Loucy (cell line): ENCODE results near the gene TSEN54.
A peak's percentile ranks its signal among the peaks of the same experiment; 100 is the strongest.

Experiments used
- H2AFZ ChIP-seq: fragments of 200-600 bp; sonication (generic); 2 replicates; pipeline ENCODE4 v1.6.0; 2016; ENCODE audit warnings: antibody characterized with exemption, mild to moderate bottlenecking, low read length, moderate library complexity
- H3F3A ChIP-seq: fragments of 200-600 bp; 2 replicates; pipeline ENCODE4 v1.6.0; 2016; ENCODE audit warnings: antibody characterized with exemption, low read depth, mild to moderate bottlenecking
- H3K27me3 ChIP-seq: fragments of 200-600 bp; sonication (generic); 2 replicates; pipeline ENCODE4 v1.6.1; 2014; ENCODE audit warnings: low read length, mild to moderate bottlenecking; ENCODE audit not compliant: insufficient read depth, poor library complexity, severe bottlenecking
- H3K36me3 ChIP-seq: fragments of 200-600 bp; sonication (generic); 2 replicates; pipeline ENCODE4 v1.6.1; 2016; ENCODE audit warnings: low read length; ENCODE audit not compliant: insufficient read depth
- H3K4me1 ChIP-seq: fragments of 200-600 bp; sonication (generic); 2 replicates; pipeline ENCODE4 v1.5.1; 2014; ENCODE audit warnings: low read length, mild to moderate bottlenecking; ENCODE audit not compliant: insufficient read depth, poor library complexity, severe bottlenecking
- H3K4me2 ChIP-seq: fragments of 200-600 bp; sonication (generic); 2 replicates; pipeline ENCODE4 v1.6.0; 2014; ENCODE audit warnings: antibody characterized with exemption, low read length, low read depth, mild to moderate bottlenecking; ENCODE audit not compliant: poor library complexity, severe bottlenecking
- H3K4me3 ChIP-seq: fragments of 200-600 bp; sonication (generic); 2 replicates; pipeline ENCODE4 v1.5.1; 2014; ENCODE audit warnings: low read length, mild to moderate bottlenecking, mixed read lengths; ENCODE audit not compliant: poor library complexity, severe bottlenecking
- H3K79me2 ChIP-seq: fragments of 200-600 bp; sonication (generic); 2 replicates; pipeline ENCODE4 v1.6.1; 2014; ENCODE audit warnings: low read length; ENCODE audit not compliant: insufficient read depth
- H3K9ac ChIP-seq: fragments of 200-600 bp; sonication (generic); 2 replicates; pipeline ENCODE4 v1.6.0; 2014; ENCODE audit warnings: mild to moderate bottlenecking, low read depth, low read length, moderate library complexity; ENCODE audit not compliant: poor library complexity, severe bottlenecking
- H3K9me2 ChIP-seq: fragments of 200-600 bp; sonication (generic); replicated peaks from 2 replicates; pipeline ENCODE4 v1.6.1; 2016; ENCODE audit warnings: low read depth, low read length, mixed read lengths
- H3K9me3 ChIP-seq: fragments of 200-600 bp; sonication (generic); 2 replicates; pipeline ENCODE4 v1.6.1; 2014; ENCODE audit warnings: mild to moderate bottlenecking, antibody characterized with exemption, low read length, low read depth; ENCODE audit not compliant: insufficient read depth
- H4K20me1 ChIP-seq: fragments of 200-600 bp; sonication (generic); 2 replicates; pipeline ENCODE4 v1.6.0; 2014; ENCODE audit warnings: antibody characterized with exemption, low read length, mild to moderate bottlenecking; ENCODE audit not compliant: insufficient read depth, poor library complexity, severe bottlenecking
- CTCF ChIP-seq: fragments of 200-600 bp; sonication (generic); conservative IDR thresholded peaks from 2 replicates; pipeline ENCODE4 v1.5.1; 2014; ENCODE audit warnings: mild to moderate bottlenecking, antibody characterized with exemption, low read length
- EZH2phosphoT487 ChIP-seq: fragments of 200-600 bp; IDR thresholded peaks from 2 replicates; pipeline ENCODE4 v1.6.1; 2018; ENCODE audit warnings: antibody characterized with exemption, mild to moderate bottlenecking, moderate library complexity, borderline replicate concordance

The TSEN54 gene

GRCh38 chr17:75571885-75572215 is 55.5 kb downstream of the TSEN54 start:
- H2AFZ ChIP-seq: peak overlapping the region; percentile 95
- H3K9me3 ChIP-seq: no peaks in the 10 kb centered on the region
- peaks cover 15% of the 10 kb centered on the region for H3K4me1 ChIP-seq
- no peak for TF ChIP-seq CTCF
- no peak for TF ChIP-seq EZH2phosphoT487
- no peaks in the 10 kb centered on the region for H3K27me3 ChIP-seq
- H3F3A ChIP-seq: no peaks in the 10 kb centered on the region
- H4K20me1 ChIP-seq: no peaks in the 10 kb centered on the region
- no peak overlapping the region for H3K4me2 ChIP-seq
- no peaks in the 10 kb centered on the region for H3K79me2 ChIP-seq
- H3K9me2 ChIP-seq: no peaks in the 10 kb centered on the region
- no peaks in the 10 kb centered on the region for H3K36me3 ChIP-seq
- peak overlapping the region; percentile 56 for H3K9ac ChIP-seq
- H3K4me3 ChIP-seq: no peak overlapping the region

- Histone ChIP-seq H2AFZ (no peak overlapping the region), H3K4me3 (no peak overlapping the region), H3K4me1 (peaks cover 15% of the 10 kb centered on the region), H3K9me2 (no peaks in the 10 kb centered on the region), H3K27me3 (no peaks in the 10 kb centered on the region), H3K79me2 (no peaks in the 10 kb centered on the region), H4K20me1 (no peaks in the 10 kb centered on the region), H3K36me3 (no peaks in the 10 kb centered on the region), H3K4me2 (no peak overlapping the region), H3K9me3 (no peaks in the 10 kb centered on the region), H3F3A (no peaks in the 10 kb centered on the region), H3K9ac (no peak overlapping the region)
- no peak for TF ChIP-seq EZH2phosphoT487
- TF ChIP-seq CTCF: no peak
Measured at GRCh38 chr17:75572713-75573539, 56.6 kb downstream of the TSEN54 start.

- Histone ChIP-seq H3K27me3 (no peaks in the 10 kb centered on the region), H2AFZ (no peak overlapping the region), H3F3A (no peaks in the 10 kb centered on the region), H3K79me2 (no peaks in the 10 kb centered on the region), H3K4me2 (no peak overlapping the region), H3K9me3 (no peaks in the 10 kb centered on the region), H3K9me2 (no peaks in the 10 kb centered on the region), H4K20me1 (no peaks in the 10 kb centered on the region), H3K4me1 (peaks cover 15% of the 10 kb centered on the region), H3K36me3 (no peaks in the 10 kb centered on the region), H3K9ac (no peak overlapping the region), H3K4me3 (no peak overlapping the region)
- TF ChIP-seq CTCF (no peak), EZH2phosphoT487 (no peak)
Measured at GRCh38 chr17:75573540-75573957, 57.2 kb downstream of the TSEN54 start.
